GM18517 (cell line): ENCODE data around the gene NDUFB6.
"Not testable (repeated sequence)": the region's sequence is repeated elsewhere in the genome, so short reads cannot be mapped to it uniquely, and the experiment has no call there.

Source experiments
- ATAC-seq: cut with Tn5 transposase; IDR thresholded peaks from one replicate; pipeline ENCODE4 v1.9.1; 2021; ENCODE audit warnings: mild to moderate bottlenecking, moderate library complexity; ENCODE audit not compliant: unreplicated experiment

NDUFB6 gene

DNA sequence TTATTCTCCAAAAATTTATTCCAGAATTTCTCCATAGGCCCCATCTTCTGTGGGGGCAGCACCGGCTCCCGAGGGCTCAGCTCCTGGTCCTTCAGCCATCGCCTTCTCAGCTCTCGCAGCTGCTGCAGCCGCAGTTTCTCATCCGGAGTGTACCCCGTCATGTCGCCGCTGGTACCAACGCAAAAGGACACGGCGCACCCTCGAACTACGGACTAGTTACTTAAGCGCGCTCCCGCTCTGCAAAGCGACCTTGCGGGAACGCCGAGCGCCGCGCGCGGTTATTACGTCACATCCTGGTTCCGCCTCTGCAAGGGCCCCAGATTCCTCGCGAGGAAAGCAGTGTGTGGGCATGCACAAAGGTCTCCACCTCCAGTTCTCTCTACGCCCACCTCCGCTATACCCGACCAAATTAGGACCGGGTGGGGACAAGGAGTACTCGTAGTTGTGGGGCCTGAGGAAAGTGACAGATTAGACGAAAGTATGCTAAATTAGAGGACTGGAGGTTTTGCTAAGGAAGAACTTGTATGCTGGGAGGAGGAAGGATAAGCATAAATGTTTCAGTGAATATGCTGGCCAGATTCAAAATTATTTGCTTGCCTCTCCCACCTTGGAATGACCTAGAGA lies at the start of gene NDUFB6:
NDUFB6 (minus strand) TSS at position 260 of the 624 bp plus-strand sequence; CDS start at position 161, 99 bp downstream.
- ATAC-seq, result peak; percentile 82

DNA sequence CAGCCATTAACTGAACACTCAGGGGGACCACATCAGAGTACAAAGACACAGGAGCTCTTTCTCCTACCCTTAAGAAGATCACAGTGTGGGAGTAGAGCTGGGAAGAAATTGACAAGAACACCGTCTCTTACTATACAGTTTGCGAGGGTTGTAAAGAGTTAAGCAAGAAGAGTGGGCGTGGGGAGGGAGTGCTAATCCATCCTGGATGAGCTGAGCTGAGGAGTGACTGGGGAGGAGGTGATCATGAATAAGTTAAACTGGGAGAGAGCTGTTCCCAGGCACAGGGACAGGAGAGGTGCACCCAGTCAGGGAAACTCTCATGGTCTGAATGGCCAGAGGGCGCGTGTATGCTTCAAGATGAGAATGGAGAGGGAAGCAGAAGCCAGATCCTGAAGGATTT lies 45.3 kb upstream of the NDUFB6 start:
- ATAC-seq, result no peak

DNA sequence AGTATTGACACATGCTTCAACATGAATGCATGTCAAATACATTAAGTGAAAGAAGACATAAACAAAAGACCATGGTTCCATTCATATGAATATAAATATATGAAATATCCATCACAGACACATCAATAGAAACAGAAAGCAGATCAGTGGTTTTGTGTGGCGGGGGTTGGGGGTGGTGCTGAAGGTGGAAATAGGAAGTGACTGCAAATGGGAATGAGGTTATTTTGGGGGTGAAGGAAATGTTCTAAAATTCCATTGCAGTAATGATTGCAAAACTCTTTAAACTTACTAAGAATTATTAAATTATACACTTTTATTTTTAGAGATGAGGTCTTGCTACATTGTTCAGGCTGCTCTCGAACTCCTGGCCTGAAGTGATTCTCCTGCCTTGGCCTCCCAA lies 33.9 kb upstream of the NDUFB6 start:
- no peak for ATAC-seq

DNA sequence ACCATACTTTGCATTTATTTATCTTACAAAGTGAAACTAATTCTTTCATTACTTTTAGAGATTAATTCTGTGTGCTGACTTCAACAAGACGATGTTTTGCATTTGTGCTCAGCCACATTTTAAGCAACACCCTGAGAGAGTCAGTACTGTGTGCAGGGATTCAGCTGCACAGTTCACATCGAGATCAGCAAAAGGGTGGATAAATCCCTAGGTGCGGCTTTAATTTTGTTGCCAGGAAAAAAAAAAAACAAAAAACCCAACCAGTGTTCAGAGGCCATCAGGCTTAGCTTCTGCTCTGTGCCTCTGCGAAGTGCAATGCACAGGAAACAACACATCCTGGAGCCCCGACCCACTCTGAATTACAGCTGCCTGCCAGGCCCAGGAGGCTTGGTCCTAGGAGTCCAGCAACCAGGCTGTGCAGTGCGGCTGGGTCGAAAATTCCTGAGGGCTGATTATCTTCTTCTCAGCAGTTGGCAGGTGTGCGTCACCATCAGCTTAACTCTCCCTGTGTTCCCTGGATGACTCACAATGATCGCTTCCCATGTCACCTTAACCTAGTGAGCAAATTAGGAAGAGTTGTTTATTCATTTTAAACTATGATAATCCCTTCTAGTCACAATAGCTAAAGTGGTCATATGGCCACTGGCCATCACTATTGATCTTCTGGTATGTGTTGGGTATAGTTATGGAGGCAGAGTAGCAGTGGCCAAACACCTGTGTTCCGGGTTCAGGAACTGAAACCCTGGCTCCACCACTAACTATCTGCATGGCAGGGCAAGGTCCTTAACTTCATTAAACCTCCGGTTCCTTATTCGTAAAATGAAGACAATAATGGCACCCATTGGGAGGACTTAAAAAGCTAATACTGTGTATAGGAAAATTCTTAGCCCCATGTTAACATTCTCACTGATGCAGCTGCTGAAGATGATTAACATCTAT lies 31.2 kb upstream of the NDUFB6 start:
- peak; percentile 92 for ATAC-seq

DNA sequence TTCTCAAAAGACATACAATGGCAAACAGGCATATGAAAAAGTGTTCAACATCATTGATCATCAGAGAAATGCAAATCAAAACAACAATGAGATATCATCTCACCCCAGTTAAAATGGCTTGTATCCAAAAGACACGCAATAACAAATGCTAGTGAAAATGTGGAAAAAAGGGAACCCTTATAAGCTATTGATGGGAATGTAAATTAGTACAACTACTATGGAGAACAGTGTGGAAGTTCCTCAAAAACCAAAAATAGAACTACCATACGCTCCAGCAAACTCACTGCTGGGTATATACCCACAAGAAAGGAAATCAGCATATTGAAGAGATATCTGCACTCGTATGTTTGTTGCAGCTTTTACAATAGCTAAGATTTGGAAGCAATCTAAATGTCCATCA lies 26.1 kb upstream of the NDUFB6 start:
- not testable (repeated sequence) for ATAC-seq

DNA sequence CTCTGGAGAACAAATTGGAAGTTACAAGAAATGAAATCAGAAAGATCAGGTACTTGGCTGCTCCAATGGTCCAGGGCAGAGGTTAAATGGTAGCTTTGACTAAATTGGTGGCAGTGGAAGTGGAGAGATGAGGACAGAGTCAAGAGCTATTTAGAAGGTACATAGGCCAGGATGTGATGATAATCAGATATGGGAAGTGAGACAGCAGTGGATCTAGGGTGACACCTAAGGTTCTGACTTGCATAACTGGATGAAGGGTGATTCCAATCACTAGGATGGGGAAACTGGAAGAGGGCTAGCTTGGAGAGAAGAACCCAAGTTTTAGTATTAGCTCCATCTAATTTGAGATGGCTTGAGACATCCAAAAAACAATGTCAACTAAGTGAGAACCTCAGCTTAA lies 24.0 kb upstream of the NDUFB6 start:
- no peak for ATAC-seq

DNA sequence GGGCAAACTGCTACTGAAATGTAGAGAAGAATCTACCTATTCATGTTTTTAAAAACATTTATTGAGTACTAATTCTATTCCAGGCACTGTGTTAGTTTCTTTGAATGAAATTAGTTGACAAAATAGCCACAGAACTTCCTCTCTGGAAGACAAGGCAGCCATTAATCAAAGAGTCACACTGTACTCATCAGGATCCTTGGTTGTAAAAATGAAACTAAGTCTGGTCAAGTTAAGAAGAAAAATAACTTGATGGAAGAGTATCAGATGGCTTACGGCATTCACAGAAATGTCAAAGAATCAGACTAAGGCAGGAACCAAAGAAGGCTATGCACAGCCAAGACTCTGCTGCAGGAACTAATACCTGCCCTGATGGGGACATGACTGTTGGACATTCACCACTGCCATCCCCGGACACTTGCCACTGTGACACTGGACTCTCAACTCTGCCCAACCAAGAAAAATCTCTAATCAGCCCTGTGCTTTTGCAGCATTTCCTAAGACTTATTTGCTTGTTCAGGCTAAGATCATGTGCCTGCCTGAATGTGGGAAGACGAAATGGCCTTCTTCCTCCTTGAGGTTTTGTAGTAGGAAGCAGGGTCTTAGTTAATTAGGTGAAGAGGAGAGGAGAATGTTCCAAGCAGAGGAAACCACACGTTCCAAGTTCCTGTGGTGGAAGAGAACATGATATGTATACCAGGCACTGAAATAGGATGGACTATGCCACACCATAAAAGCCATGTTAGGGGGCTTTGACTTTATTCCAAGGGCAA lies 23.3 kb upstream of the NDUFB6 start:
- no peak for ATAC-seq

DNA sequence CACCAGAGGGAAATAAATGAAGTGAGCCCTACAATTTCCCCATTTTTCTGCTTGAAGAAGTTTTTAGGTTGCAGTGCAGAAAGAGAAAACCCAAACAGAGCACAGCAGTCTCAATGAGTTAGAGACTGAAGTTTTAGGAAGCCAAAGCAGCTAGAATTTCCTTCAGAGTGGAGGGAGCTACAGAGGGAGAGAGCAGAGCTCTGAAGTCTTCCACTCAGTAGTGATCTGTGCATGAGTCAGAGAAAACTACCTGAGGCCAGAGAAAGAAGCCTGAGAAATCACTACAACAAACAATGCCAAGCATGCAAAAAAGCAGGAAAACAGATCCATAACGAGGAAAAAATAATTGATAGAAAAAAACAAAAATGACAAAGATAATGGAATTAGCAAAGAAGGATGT lies 17.9 kb upstream of the NDUFB6 start:
- no peak for ATAC-seq

DNA sequence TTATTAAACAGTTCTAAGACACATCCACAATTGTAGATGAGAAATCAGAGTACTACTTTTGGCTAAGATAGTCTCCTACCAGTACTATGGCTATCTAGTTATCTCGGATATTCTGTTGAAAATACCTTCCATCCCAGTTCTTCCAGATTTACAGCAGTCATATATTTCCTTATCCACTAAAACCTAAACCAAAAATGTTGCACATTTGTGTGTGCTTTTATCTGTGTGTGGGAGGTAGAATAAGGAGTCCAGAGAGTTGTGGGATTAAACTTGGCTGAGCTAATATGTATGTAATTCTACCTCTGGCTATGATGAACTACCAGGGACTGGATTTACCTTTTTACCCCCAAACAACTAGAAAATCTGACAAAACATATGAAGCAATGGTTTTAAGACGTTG lies 17.5 kb upstream of the NDUFB6 start:
- ATAC-seq, result no peak

DNA sequence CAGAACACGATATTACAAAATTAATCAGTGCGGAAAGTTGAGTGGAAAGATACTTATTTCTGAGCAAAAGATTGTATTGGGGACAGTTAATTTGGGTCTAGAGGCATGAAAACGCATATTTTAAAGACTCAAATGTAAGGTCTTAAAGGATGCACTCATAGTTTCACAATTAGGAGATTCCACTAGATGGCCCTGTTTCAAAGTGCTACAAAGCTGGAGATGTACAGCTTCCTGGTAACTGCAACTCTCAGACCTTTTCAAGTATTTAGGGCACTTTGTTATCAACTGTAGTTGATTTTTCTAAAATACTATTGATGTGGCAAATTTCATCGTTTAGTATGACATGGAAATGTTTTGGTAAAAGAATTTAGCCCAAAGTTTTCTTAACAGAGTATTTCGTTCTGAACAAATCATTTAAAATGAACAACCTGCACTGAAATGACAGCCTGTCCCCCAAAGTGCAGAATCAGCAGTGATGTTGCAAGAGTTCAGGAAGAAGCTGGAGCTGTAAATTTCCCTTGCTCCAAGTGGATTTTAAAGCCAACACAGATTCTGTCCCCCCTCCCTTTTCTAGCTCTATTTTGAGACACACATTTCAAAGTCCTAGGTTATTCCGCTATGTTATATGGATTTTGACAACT lies 16.2 kb upstream of the NDUFB6 start:
- ATAC-seq, result no peak

DNA sequence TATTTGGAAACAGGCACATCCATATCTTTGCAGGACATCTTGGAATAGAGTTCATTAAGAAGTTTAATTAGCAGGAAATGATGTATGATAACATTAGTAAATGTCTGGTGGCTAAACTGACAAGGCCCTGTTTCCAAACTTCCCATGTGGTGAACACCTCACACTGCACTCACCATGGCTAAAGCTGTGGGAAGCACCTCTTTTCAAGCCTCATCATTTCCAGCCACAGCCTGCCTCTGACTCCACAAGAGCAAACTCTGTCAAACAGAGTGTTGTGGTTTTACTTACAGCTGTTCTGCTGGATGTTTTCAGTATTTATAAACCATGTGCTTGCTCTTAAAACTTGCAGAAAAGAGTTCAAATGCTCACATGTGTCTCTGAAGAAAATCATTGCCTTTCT lies 14.9 kb upstream of the NDUFB6 start:
- ATAC-seq, result no peak

DNA sequence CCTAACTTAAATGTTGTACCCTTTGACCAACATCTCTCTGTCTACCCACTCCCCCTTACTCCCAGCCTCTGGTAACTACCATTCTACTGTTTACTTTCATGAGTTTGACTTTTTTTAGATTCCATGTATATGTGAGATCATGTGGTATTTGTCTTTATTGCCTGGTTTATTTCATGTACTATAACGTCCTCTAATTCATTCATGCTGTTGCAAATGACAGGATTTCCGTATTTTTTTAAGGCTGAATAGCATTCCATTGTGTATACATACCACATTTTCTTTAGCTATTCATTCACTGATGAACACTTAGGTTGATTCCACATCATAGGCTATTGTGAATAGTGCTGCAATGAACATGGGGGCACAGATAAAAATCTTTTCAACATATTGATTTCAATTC lies 11.8 kb upstream of the NDUFB6 start:
- ATAC-seq, result no peak

DNA sequence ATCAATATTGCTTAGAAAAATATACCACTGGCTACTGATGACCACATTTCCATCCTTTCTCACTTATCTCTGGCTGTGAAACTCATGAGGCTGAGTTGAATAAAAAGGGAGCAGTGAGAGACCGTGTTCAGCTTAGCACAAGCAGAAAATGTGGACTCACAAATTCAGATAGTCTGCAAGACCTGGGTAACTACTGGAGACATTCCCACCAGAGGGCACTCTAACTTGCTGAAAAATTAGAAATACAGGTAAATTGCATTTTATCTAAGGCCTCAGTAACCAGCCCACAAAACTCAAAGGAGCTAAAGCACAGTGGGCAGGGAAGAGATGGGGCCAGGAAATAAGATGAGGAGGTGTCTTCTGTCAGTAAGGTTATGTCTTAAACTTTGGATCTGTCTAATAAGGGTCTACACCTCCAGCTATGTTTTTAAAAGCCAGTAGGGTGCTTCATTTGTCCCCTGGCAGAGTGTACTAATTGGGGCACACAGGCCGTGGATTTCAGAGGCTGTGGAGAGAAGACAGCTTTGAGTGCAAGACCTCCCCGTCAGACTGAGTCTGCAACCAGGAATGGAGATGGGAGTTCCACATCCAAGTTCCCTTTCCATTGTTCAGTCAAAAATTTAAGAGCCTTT lies 8.7 kb upstream of the NDUFB6 start:
- no peak for ATAC-seq

DNA sequence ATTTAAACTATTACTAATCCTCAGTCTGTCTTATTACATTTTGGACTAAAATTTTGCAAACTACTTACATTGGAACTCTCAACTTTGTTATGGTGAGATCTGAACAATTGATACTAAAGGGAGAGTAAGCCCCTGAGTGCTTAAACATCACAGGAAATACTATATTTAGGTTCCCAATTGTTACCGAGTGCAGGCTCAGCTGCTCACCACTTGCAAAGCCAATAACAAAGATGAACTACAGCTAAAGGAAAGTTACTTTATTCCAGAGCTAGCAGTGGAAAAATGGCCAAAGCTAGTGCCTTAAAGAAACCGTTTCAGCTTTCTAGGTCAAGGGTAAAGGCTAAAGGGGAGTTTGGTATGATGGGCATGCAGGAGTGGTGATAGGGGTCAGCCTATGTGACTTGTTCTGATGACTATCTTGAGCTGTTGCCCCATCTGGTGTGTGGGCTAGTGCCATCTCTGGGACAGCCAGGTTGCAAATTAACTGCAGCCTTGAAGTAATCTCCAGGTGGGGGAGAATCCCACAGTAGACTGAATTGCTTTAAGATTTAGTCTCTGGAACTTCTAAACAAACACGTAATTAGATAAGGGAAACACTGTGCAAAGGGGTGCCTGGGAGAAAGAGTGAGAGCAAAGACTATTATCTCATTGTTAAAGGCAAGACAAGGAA lies 7.8 kb upstream of the NDUFB6 start:
- no peak for ATAC-seq

DNA sequence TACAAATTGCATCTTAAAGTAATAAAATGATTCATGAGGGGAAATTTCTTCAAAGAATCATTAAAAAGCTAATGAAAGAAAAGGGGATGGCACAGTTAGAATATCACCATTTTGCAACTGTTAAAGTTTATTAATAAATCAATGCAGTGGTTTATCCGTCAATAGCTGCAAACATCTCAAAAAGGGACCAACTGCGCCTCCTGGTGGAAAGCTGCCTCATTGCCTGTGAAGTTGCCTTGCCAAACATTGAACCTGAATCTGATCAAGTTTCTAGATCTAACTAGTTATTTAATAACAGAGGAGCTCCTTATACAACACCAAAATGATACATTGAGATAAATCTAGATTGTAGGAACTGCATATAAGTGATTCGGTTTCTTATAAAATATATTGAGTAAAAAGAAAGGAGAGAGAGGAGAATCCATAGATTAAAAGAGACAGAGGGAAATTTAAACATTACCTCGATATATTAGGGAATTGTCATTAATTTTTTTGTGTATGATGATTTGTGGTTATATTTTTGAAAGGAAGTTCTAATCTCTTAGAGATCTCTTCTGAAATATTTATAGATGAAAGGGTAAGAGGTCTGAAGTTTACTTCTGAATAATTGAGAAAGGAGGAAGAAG lies 6.9 kb upstream of the NDUFB6 start:
- peak; percentile 43 for ATAC-seq

DNA sequence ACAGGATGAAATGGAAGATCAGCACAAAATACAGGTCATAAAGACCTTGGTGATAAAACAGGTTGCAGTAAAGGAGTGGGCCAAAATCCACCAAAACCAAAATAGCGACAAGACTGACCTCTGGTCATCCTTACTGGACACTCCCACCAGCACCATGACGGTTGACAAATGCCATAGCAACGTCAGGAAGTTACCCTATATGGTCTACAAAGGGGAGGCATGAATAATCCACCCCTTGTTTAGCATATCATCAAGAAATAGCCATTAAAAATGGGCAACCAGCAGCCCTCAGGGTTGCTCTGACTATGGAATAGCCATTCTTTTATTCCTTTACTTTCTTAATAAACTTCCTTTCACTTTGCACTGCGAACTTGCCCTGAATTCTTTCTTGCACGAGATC lies 6.0 kb upstream of the NDUFB6 start:
- ATAC-seq, result no peak

DNA sequence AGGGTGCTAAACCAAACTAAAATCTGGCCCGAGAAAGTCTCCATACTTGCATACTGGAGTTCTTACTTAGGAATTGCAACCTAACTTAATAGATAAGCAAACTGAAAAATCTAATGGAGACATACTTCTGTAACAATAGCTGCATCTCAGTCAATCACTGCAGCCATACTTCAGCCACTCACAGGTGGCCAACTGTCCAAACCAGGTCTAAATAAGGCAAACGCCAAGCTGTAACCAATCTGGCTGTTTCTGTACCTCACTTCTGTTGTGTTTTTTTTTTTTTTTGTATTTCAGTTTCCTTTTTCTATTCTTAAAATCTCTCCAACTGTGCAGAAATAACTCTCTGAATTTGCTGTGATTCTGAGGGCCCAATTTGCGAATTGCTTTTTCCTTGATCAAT lies 4.4 kb upstream of the NDUFB6 start:
- no peak for ATAC-seq

DNA sequence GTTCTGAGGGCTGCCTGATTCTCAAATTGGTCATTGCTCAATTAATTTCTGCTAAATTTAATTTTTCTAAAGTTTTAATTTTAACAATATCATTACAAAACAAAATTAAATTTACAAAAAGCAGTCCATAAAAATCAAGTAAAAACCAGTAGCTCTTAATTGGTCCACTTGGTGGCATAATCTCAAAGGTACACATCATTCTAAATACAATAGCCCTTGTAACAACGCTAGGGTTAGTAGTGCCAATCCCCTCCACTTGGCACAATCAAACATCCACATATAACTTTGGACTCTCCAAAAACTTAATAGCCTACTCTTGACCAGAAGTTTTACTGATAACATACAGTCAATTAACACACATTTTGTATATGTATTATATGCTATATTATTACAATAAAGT lies 1.9 kb upstream of the NDUFB6 start:
- ATAC-seq, result no peak

DNA sequence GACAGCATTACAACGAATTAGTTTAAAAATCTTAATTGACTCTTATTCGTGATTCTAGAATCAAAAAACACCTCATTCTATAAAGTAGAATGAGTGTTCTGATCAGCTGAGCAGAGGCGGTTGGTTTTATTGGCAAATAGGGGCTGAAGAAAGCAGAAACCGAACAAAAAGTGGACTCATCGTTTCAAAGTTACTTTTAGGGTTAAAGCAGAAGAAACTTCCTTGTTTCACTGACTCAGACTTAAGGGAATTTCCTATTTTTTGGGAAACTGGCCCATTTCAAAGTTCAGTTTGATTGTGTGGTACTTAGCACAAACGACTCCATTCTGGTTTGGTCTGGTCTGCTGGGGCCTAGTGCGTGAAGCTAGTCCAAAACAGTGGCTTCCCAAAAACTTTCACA lies 862 bp upstream of the NDUFB6 start:
- ATAC-seq, result no peak
